Activated CD4-positive, alpha-beta memory T cell treated with anti-CD3 and anti-CD28 coated beads for 36 hours (primary cell): ENCODE data around the gene CT45A9. TPM values are rescaled to one million over a fixed set of nuclear protein-coding genes. Genes with fewer than 3 reads are reported as not detected.

ENCODE experiments used
- total RNA-seq, 2 experiments: library from RNA; stranded (reverse); gene quantifications; one replicate each; pipeline ENCODE4 v1.2.3, GENCODE V29; 2021

CT45A9 gene
- total RNA-seq, 2 experiments from 2014 or later, result not detected

Other genes starting within 250 kb of the CT45A9 start
- not detected for gene CT45A1, start 158.2 kb downstream of the CT45A9 start, total RNA-seq
- not detected for gene CT45A3, start 103.6 kb downstream of the CT45A9 start, total RNA-seq
- gene CT45A5, start 86.3 kb downstream of the CT45A9 start, total RNA-seq, result not detected
- gene CT45A6, start 69.0 kb downstream of the CT45A9 start, total RNA-seq, result not detected
- not detected for gene CT45A2, start 51.8 kb downstream of the CT45A9 start, total RNA-seq
- not detected for gene CT45A7, start 34.5 kb downstream of the CT45A9 start, total RNA-seq
- gene CT45A8, start 17.3 kb downstream of the CT45A9 start, total RNA-seq, result not detected
- gene CT45A10, start 21.6 kb upstream of the CT45A9 start, total RNA-seq, result not detected
- gene SAGE1, start 21.9 kb upstream of the CT45A9 start, total RNA-seq, result not detected
- gene MMGT1, start 102.2 kb upstream of the CT45A9 start, total RNA-seq, result 10 to 100 TPM; 20.6 to 21.4 TPM
- 10 to 100 TPM; 14.3 to 14.5 TPM for gene SLC9A6, start 113.6 kb upstream of the CT45A9 start, total RNA-seq